DMS53 (cell line): ENCODE data around the gene TMBIM6.
"Not testable (repeated sequence)": the region's sequence is repeated elsewhere in the genome, so short reads cannot be mapped to it uniquely, and the experiment has no call there.

ENCODE experiments used
- DNase-seq: peaks from one replicate; lab custom pipeline; 2025; lab: John Stamatoyannopoulos, UW

The TMBIM6 gene

DNA sequence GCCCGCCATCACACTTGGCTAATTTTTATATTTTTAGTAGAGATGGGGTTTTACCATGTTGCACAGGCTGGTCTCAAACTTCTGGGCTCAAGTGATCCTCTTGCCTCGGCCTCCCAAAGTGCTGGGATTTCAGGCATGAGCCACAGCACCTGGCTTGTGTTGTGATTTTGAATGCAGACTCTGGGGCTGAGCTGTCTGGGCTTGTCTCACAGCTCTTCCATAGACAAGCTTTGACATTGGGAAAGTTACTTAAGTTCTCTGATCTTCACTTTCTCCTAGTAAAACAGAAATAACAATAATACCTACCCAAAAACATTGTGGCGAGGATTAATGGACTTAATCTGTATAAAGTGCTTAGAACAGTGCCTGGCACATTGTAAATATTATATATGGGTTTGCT lies 36.0 kb downstream of the TMBIM6 start:
- DNase-seq, result no peak

GRCh38 chr12:49777800-49778748 lies 36.7 kb downstream of the TMBIM6 start:
- DNase-seq, result peak; percentile 75

DNA sequence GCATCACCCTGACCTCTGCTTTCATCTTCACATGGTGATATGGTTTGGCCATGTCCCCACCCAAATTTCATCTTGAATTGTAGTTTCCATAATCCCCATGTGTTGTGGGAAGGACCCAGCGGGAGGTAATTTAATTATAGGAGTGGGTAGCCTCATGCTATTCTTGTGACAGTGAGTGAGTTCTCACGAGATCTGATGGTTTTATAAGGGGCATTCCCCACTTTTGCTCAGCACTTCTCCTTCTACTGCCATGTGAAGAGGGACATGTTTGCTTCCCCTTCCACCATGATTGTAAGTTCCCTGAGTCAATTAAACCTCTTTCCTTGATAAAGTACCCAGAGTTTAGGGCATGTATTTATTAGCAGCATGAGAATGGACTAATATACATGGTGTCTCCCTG lies 38.2 kb downstream of the TMBIM6 start:
- no peak for DNase-seq

DNA sequence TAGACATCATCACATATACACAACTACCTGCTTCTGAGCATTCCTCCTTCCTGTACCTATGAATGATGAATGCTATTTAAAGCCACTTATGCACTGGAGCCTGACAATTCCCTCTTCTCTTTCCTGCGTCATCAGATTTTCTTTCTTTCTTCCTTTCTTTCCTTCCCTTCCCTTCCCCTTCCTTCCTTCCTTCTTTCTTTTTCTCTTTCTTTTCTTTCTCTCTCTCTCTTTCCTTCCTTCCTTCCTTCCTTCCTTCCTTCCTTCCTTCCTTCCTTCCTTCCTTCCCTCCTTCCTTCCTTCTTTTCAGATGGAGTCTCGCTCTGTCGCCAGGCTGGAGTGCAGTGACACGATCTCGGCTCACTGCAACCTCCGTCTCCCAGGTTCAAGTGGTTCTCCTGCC lies 39.6 kb downstream of the TMBIM6 start:
- not testable (repeated sequence) for DNase-seq

- DNase-seq, result no peak
These were observed 42.7 kb downstream of the TMBIM6 start for GRCh38 chr12:49783917-49784676.

DNA sequence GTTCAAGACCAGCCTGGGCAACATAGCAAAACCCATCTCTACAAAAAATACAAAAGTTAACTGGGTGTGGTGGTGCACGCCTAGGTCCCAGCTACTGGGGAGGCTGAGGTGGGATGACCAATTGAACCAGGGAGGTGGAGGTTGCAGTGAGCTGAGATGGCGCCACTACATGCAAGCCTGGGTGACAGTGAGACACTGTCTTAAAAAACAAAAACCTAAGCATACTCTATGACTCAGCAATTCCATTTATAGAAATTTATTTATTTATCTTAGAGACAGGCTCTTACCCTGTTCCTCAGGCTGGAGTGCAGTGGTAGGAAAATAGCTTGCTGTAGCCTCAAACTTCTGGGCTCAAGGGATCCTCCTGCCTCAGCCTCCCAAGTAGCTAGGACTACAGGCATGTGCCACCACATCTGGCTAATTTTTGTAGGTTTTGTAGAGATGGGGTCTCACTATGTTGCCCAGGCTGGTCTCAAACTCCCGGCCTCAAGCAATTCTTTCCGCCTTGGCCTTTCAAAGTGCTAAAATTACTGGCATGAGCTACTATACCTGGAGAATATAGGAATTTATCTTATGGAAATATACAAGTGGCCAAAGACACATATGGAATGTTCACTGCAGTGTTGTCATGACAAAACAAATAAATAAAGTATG lies 43.5 kb downstream of the TMBIM6 start:
- DNase-seq, result peak; percentile 17

- no peak for DNase-seq
These were observed 46.3 kb downstream of the TMBIM6 start for GRCh38 chr12:49787672-49788071.

GRCh38 chr12:49789992-49790391 lies 48.6 kb downstream of the TMBIM6 start:
- peak; percentile 84 for DNase-seq

DNA sequence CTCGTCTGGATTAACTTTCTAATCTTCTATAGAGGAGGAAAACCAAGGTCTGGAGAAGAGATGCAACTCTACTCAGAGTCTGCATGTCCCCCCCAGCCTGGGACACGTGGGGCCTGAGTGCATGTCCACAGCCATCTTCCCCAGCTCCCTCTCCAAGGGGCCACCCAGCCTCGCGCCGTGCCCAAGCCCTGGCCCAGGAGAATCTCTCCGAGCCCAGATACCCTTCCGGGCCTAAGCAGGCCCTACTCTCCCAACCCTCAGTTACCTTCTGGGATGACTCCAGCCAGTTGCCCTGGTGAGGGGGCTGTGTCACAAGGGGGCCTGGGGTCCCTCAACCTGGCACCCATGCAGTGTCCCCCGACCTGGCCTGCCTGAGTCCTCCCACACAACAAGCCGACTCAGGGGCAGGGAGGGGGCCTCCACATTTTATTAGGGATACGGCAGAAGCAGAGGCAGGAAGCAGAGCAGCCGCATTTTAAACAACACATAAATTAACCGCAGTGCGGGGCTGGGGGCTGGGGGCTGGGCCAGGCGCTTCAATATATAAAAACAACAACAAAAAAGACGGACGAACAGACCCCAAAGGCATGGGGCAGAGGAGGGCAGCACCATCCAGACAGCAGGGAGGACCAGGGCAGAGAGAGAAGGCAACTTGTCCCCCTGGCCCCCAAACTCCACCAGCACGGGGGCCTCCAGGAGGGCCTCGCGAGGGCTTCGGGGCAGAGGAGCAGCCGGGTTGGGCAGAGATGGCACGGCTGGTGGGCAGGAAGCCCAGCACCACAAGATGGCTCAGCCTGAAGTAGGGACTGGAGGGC lies 49.6 kb downstream of the TMBIM6 start:
- no peak for DNase-seq

GRCh38 chr12:49791700-49792099 lies 50.3 kb downstream of the TMBIM6 start:
- no peak for DNase-seq

DNA sequence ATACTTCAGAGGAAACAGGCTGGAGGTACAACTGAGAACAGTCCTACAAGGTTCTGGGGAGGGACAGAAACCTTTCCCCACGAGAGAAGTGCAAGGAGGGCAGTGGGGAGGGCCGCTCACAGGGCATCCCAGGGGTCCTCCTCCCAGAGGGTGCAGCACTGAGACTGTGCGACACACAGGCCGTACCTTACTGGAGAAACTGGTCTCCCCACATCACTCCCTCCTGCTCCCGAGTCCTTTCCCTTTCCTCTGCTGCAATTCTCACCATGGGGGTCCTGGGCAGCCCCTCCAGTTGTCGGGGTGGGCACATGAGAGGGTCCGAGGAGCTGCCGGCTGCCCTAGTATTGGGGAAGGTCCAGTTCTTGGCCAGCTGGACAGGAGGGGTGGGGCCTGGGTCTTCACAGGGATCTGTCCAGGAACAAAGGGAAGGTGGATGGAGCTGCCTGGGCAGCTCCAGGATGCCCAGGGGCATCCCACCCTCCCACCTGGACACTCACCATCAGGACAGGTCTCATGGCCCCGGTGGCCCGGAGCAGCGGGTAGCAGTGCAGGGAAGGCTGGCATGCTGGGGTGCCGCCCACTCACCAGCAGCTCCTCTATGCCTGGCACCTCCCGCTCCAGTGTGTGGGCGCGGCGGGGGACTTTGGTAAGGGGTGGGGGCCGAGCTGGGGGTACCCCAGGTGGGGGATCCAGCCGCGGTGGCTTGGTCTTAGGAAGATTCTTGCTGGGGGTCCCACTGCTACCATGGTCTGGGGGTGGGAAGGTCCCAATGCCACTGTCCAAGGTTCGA lies 51.0 kb downstream of the TMBIM6 start:
- no peak for DNase-seq

- no peak for DNase-seq
These were observed 51.7 kb downstream of the TMBIM6 start for GRCh38 chr12:49792976-49793580.

DNA sequence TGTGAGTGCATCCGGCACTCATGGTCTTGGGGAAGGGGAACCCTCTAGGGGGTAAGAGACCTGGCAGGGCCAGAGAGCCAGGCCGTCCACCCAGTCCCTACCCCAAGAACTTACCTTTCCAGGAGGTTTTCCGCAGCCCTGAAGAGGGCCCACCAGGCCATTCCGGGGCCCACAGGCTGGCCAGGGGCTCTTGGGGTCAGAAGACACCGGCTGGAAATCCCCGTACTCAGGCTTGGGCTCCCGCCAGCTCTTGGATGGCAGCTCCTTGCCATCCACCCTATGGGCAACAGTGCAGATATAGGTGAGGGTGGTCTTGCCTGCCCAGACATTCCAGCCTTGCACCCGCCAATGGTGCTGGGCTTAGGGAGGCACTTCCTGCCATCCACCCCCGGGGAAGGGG lies 52.3 kb downstream of the TMBIM6 start:
- DNase-seq, result no peak

DNA sequence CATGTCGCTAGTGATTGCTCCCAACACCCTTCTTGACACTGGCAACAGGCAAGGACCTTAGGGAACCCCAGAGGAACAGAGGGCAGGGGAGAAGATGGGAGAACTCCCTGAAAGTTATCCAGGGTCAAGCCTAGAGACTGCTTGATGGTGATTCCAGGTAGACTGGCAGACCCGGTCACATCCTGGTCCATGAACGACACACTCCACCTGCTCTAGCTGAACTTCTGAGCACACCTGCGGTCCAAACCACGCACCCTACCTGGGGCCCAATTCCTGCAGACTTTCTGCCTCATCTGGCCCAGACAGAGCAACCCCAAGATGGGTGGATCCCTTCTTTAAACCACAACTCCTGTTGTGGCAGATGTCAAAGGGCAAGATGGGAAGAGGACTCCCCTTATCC lies 52.7 kb downstream of the TMBIM6 start:
- no peak for DNase-seq

DNA sequence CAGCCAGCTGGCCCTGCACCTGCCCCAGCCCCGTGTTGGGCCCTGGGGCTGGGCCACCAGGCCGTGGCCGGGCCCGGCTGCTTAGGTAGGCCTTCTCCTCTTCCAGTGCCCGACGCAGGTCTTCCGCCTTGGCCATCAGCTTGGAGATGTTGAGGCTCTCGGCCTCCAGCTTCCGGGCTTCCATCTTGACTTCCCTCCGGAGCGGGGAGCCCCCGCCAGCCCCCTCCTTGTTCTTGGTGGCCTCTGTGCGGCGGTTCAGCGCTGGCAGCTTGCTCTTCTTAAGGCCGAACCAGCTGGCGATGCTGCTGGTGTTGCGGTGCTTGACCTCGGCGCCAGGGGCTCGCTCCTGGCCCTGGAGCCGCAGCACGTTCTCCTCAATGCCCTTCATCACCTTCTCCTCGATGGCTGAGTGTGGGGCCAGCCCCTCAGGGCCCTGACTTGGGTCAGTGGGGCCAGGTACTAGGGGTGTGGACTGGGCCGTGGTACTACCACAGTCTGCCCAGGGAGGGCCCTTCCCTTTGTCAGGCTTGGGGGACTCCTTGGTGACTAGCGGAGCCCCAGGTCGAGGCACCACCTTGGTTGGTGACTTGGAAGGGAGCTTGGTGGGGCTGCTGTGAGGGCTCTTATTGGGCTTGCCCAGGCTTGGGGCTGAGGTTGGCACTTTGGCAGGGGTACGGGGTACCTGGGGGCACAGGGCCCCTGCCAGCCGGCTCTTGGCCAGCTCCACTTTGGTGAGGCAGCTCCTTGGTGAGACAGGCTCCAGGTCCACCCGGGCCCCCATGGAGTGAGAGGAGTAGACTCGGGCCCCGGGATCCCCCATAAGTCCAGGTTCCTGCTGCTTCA lies 53.7 kb downstream of the TMBIM6 start:
- DNase-seq, result no peak

DNA sequence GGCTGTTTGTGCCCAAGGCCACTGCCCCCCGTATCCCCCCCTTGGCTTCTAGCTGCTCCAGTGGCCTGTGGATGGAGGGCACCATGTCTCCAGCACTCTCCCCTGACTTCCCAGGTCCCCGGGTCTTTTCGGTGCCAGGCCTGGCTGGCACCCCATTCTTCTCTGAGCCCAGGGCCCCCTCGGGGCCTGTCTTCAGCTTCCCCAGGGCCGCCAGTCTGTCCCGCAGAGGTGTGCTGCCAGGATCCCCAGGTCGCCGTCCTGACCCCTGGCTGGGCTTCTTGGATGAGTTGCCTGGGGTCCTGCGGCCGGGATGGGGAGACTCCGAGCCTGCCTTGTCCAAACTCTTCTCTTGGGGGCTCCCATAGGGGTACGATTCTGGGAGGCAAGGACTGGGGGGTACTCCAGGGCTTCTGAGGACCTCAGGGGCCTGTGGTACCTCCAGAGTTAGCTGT lies 54.3 kb downstream of the TMBIM6 start:
- no peak for DNase-seq

DNA sequence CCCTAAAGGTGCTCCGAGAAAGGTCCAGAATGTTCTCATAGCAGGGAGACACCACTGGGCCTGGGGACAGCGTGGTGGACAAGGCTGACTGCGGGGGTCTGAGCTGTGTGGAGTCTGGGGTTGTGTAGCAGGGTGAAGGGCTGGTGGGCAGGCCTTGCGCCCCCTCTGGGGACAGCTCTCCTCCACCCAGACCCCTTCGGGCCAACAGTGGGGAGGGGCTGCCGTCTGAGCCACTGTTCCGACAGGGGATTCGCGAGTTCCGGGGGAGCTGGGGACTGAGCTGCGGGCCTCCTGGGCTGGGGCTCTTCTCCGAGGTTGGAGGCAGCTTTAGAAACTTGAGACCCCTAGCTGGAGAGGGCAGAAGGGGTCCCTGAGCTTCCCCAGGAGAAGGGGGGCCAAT lies 54.8 kb downstream of the TMBIM6 start:
- DNase-seq, result no peak

DNA sequence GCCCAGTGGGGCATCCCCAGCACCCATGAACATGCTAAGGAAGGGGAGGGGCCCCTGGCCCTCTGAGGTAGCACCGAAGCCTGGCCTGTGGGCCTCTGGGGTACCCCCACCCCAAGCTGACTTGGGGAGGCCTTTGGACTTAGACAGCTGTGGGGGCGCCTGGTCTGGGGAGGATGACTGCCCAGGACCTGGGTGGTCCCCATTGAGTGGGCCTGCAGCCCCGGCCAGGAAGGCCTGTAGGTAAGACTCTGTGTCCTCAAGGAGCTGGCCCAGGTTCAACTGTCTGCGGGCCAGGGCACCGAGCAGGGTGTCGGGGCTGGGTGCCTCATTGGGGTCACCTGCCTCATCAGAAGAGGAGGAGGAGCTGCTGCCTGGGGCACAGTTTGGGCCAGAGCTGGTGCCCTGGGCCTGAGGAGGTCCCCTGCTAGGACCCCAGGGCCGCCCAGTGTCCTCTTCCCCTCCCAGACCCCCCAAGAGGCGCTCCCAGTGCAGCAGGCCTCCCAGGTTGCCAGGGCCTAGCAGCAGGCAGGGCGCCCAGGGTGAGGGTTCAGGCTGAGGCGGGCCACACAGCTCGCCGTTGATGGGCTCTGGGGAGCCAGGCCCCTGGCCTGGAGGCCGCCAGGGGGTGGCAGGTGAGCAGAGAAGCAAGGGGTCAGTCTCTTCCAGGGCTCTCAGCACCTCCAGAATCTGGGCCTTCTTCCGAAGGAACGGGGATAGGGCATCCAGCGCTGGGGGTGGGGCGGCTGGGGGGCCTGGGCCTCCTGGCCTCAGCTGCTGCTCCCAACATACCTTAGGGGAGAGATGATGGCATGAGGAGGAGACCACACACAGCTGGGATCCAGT lies 55.5 kb downstream of the TMBIM6 start:
- no peak for DNase-seq

DNA sequence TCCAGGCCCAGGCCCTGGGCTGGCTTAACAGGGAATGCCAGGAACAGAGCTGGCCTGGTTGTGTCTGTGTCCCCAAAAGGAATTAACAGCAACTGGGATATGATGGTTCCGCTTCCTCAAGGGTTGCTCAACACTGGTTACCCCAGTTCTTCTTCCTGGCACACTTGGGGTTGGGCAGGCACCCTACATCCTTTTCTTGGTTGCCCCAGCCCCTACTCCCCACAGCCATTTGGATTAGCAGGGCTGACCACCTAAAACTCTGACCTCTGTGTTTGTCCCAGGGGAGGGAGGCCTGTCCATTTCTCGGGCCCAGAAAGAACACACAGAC lies 56.1 kb downstream of the TMBIM6 start:
- DNase-seq, result no peak
